ENCODE data around the gene SH3TC2. TPM values are rescaled to one million over a fixed set of nuclear protein-coding genes. Genes with fewer than 3 reads are reported as not detected.

SH3TC2 gene
- polyA plus RNA-seq, 4 donors = 0.36 to 0.68 TPM; not detected in 2

GRCh38 chr5:148961261-148962199 lies 101.3 kb downstream of the SH3TC2 start:
- Histone ChIP-seq H3K36me3 (ENCODE audit: control insufficient read depth in 3 of 3, insufficient read depth in 2 of 3, low read depth in 1 of 3, low read length in 3 of 3) (no peaks in the 10 kb centered on the region), H3K4me3 (ENCODE audit: low read depth in 1 of 3, low read length in 3 of 3) (no peak overlapping the region), H3K27ac (ENCODE audit: low read depth in 1 of 3, low read length in 2 of 3) (no peak overlapping the region), H3K9me3 (ENCODE audit: control insufficient read depth in 2 of 2, insufficient read depth in 1 of 2, low read depth in 1 of 2, low read length in 1 of 2) (no peaks in the 10 kb centered on the region), H3K4me1 (ENCODE audit: control insufficient read depth in 3 of 3, insufficient read depth in 2 of 3, low read depth in 1 of 3, low read length in 2 of 3) (no peaks in the 10 kb centered on the region), H3K27me3 (ENCODE audit: control insufficient read depth in 3 of 3, insufficient read depth in 3 of 3, low read length in 3 of 3) (no peaks in the 10 kb centered on the region)
- DNase-seq (no peak), FAIRE-seq (no peak)
- WGBS, 3 donors = 72 to 90% (median 81%) methylated on average over 8 of the region's 8 CpGs

- H3K27me3 ChIP-seq (ENCODE audit: control insufficient read depth in 3 of 3, insufficient read depth in 3 of 3, low read length in 3 of 3) = no peaks in the 10 kb centered on the region
- no peak overlapping the region for H3K4me3 ChIP-seq (ENCODE audit: low read depth in 1 of 3, low read length in 3 of 3)
- FAIRE-seq = no peak
- H3K4me1 ChIP-seq (ENCODE audit: control insufficient read depth in 3 of 3, insufficient read depth in 2 of 3, low read depth in 1 of 3, low read length in 2 of 3) = no peaks in the 10 kb centered on the region
- H3K27ac ChIP-seq (ENCODE audit: low read depth in 1 of 3, low read length in 2 of 3) = no peak overlapping the region
- 88 to 91% (median 91%) methylated on average over 6 of the region's 6 CpGs for WGBS, 3 donors
- no peak for DNase-seq
- no peaks in the 10 kb centered on the region for H3K9me3 ChIP-seq (ENCODE audit: control insufficient read depth in 2 of 2, insufficient read depth in 1 of 2, low read depth in 1 of 2, low read length in 1 of 2)
- no peaks in the 10 kb centered on the region for H3K36me3 ChIP-seq (ENCODE audit: control insufficient read depth in 3 of 3, insufficient read depth in 2 of 3, low read depth in 1 of 3, low read length in 3 of 3)
Measured at GRCh38 chr5:148960070-148960769, 102.6 kb downstream of the SH3TC2 start.

DNA sequence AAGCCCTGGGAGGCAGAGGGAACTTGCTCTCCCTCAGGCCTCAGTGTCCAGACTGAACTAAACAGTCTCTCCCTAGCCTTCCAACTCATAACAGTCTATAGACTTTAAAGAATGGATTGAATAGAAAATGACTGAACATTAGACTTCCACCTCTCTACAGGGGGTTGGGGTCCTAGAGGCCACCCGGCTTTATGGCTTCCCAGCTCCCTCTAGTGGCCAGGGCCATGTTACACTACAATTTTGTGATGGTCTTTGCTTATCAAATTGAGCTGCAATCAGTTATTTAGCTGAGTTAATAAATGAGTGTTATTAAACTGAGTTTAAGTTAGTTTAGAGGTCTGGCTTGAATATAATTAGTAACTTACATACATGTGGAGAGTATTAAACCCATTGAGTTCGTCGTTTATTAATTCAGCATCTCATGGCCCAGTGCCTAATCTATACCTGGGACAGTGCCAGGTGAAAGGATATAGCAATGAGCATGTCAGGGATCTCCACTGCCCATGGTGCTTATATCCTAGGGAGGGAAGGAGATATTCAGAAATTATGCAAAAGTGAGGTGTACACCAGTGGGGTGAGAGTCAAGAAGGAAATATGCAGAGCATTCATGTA lies 105.2 kb downstream of the SH3TC2 start:
- Histone ChIP-seq H3K27ac (ENCODE audit: low read depth in 1 of 3, low read length in 2 of 3) (no peak overlapping the region), H3K27me3 (ENCODE audit: control insufficient read depth in 3 of 3, insufficient read depth in 3 of 3, low read length in 3 of 3) (no peaks in the 10 kb centered on the region), H3K36me3 (ENCODE audit: control insufficient read depth in 3 of 3, insufficient read depth in 2 of 3, low read depth in 1 of 3, low read length in 3 of 3) (no peaks in the 10 kb centered on the region), H3K9me3 (ENCODE audit: control insufficient read depth in 2 of 2, insufficient read depth in 1 of 2, low read depth in 1 of 2, low read length in 1 of 2) (no peaks in the 10 kb centered on the region), H3K4me1 (ENCODE audit: control insufficient read depth in 3 of 3, insufficient read depth in 2 of 3, low read depth in 1 of 3, low read length in 2 of 3) (no peaks in the 10 kb centered on the region), H3K4me3 (ENCODE audit: low read depth in 1 of 3, low read length in 3 of 3) (no peak overlapping the region)
- FAIRE-seq = no peak
- DNase-seq = peak; percentile 15 to 20
- 8 to 20% (median 12%) methylated on average over 3 of the region's 3 CpGs for WGBS, 3 donors

DNA sequence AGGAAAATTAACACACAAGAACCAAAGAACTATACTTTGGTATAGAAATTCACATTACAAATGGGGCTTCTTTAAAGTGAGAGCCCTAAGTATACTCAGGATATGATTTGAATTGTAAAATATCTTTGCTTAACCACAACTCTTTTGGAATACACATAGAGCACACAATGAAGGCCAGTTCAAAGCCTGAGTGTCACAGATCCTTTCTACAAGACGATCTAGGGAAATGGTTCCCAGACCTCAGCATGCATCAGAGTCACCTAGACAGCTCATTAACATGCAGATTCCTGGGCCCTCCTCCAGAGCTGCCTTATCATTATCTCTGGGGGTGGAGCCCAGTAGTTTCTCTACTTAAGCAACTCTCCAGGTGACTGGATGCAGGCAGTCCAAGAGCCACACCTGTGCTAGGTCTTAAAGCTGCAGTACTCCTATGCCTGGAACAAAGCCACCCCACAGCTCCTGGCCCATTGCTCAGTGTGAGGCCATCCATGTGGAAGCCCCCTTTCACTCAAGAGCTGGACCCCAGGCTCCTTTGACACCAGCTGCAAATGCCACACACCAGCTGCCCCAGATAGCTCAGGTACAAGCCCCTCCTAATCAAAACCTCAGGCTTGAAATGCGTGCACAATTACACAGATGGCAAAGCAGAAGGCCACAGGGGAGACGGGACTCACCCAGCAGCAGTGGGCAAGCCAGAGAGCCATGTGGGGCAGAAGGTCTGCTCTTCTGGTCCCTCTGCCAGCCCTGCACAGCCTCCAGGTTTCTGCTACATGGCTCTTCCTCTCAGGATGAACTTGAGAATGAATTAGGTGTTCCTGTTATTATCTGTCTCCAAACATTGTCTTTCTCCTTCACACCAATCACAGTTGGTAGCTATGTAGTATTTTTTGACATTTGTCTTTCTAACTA lies 106.1 kb downstream of the SH3TC2 start:
- 65 to 71% (median 67%) methylated on average over 3 of the region's 3 CpGs for WGBS, 3 donors
- Histone ChIP-seq H3K27me3 (ENCODE audit: control insufficient read depth in 3 of 3, insufficient read depth in 3 of 3, low read length in 3 of 3) (no peaks in the 10 kb centered on the region), H3K27ac (ENCODE audit: low read depth in 1 of 3, low read length in 2 of 3) (no peak overlapping the region), H3K9me3 (ENCODE audit: control insufficient read depth in 2 of 2, insufficient read depth in 1 of 2, low read depth in 1 of 2, low read length in 1 of 2) (no peaks in the 10 kb centered on the region), H3K4me3 (ENCODE audit: low read depth in 1 of 3, low read length in 3 of 3) (no peak overlapping the region), H3K4me1 (ENCODE audit: control insufficient read depth in 3 of 3, insufficient read depth in 2 of 3, low read depth in 1 of 3, low read length in 2 of 3) (no peaks in the 10 kb centered on the region), H3K36me3 (ENCODE audit: control insufficient read depth in 3 of 3, insufficient read depth in 2 of 3, low read depth in 1 of 3, low read length in 3 of 3) (no peaks in the 10 kb centered on the region)
- FAIRE-seq (no peak), DNase-seq (peak in 1 of 2 donors; percentile 22)

Other genes starting within 250 kb of the SH3TC2 start
- 1 to 10 TPM in 1 of 4 donors, under 1 TPM in 2, not detected in 1; 0.27 to 1.5 (median 0.54) TPM for gene ADRB2, start 236.5 kb downstream of the SH3TC2 start, polyA plus RNA-seq
- gene ABLIM3, start 78.4 kb upstream of the SH3TC2 start, polyA plus RNA-seq = 10 to 100 TPM in 1 of 4 donors, 1 to 10 TPM in 2, under 1 TPM in 1; 0.89 to 10.0 (median 5.3) TPM
- gene AFAP1L1, start 208.8 kb upstream of the SH3TC2 start, polyA plus RNA-seq = 1 to 10 TPM in 3 of 4 donors, not detected in 1; 1.6 to 8.5 (median 6.4) TPM